Liver (tissue), 9 donors: ENCODE data around the gene NFATC2. TPM values are rescaled to one million over a fixed set of nuclear protein-coding genes. Genes with fewer than 3 reads are reported as not detected.

Experiments
- DNase-seq: peaks from one replicate; pipeline ENCODE4 v3.0.0-alpha.2; 2017; ENCODE audit warnings: low spot score
- H3K27ac ChIP-seq, 2 donors: one replicate each; pipeline ENCODE4 v1.7.0; 2013; ENCODE audit warnings: inconsistent platforms in 2 of 2, low read length in 2 of 2, control low read depth in 1 of 2, low read depth in 1 of 2, mild to moderate bottlenecking in 1 of 2
- H3K27me3 ChIP-seq, 4 donors: one replicate each; pipeline versions ENCODE4 v1.6.1 to v1.7.0; 2013; ENCODE audit warnings: low read length in 3 of 4, inconsistent platforms in 1 of 4, mild to moderate bottlenecking in 1 of 4, moderate library complexity in 1 of 4; ENCODE audit not compliant: control insufficient read depth in 4 of 4, insufficient read depth in 4 of 4
- H3K36me3 ChIP-seq, 4 donors: one replicate each; pipeline versions ENCODE4 v1.6.1 to v1.7.0; 2013; ENCODE audit warnings: low read length in 3 of 4, mild to moderate bottlenecking in 3 of 4, low read depth in 1 of 4, moderate library complexity in 1 of 4; ENCODE audit not compliant: control insufficient read depth in 4 of 4, insufficient read depth in 3 of 4
- H3K4me1 ChIP-seq, 4 donors: one replicate each; pipeline versions ENCODE4 v1.6.1 to v1.7.0; 2013; ENCODE audit warnings: low read length in 3 of 4, mild to moderate bottlenecking in 3 of 4, moderate library complexity in 1 of 4; ENCODE audit not compliant: control insufficient read depth in 4 of 4, insufficient read depth in 4 of 4
- H3K4me3 ChIP-seq, 3 donors: one replicate each; pipeline versions ENCODE4 v1.6.1 to v1.7.0; 2013; ENCODE audit warnings: low read length in 3 of 3, control low read depth in 1 of 3, low read depth in 1 of 3, mild to moderate bottlenecking in 1 of 3
- H3K9ac ChIP-seq, 2 donors: one replicate each; pipeline ENCODE4 v1.7.0; 2013; ENCODE audit warnings: low read length in 2 of 2, mild to moderate bottlenecking in 2 of 2, moderate library complexity in 2 of 2, control low read depth in 1 of 2, low read depth in 1 of 2
- H3K9me3 ChIP-seq, 4 donors: one replicate each; pipeline versions ENCODE4 v1.6.1 to v1.7.0; 2013; ENCODE audit warnings: low read length in 3 of 4; ENCODE audit not compliant: control insufficient read depth in 4 of 4
- EGR1 ChIP-seq, 2 donors: IDR thresholded peaks; 2 replicates each; pipeline ENCODE4 v1.6.1; 2016 to 2018; ENCODE audit warnings: antibody characterized with exemption in 2 of 2, low read depth in 2 of 2
- FOXA1 ChIP-seq: IDR thresholded peaks from 2 replicates; pipeline ENCODE4 v1.6.1; 2016; ENCODE audit warnings: antibody characterized with exemption
- FOXA2 ChIP-seq: IDR thresholded peaks from 2 replicates; pipeline ENCODE4 v1.6.1; 2016; ENCODE audit warnings: antibody characterized with exemption
- GABPA ChIP-seq, 2 donors: IDR thresholded peaks in 1 of 2; conservative IDR thresholded peaks in 1 of 2; 2 replicates each; pipeline ENCODE4 v1.6.1; 2016; ENCODE audit warnings: antibody characterized with exemption in 2 of 2, mild to moderate bottlenecking in 1 of 2, moderate library complexity in 1 of 2
- HNF4A ChIP-seq, 2 donors: conservative IDR thresholded peaks; 2 replicates each; pipeline ENCODE4 v1.6.1; 2016; ENCODE audit warnings: antibody characterized with exemption in 2 of 2, mild to moderate bottlenecking in 2 of 2
- HNF4G ChIP-seq: IDR thresholded peaks from 2 replicates; pipeline ENCODE4 v1.6.1; 2016; ENCODE audit warnings: antibody characterized with exemption
- JUND ChIP-seq, 2 donors: IDR thresholded peaks; 2 replicates each; pipeline ENCODE4 v1.6.1; 2016; ENCODE audit warnings: antibody characterized with exemption in 2 of 2
- RAD21 ChIP-seq, 2 donors: IDR thresholded peaks; 2 replicates each; pipeline ENCODE4 v1.6.1; 2016; ENCODE audit warnings: antibody characterized with exemption in 2 of 2, mild to moderate bottlenecking in 2 of 2
- RXRA ChIP-seq, 2 donors: IDR thresholded peaks; 2 replicates each; pipeline ENCODE4 v1.6.1; 2017 to 2018; ENCODE audit warnings: antibody characterized with exemption in 2 of 2, mild to moderate bottlenecking in 1 of 2
- SP1 ChIP-seq: IDR thresholded peaks from 2 replicates; pipeline ENCODE4 v1.6.1; 2018; ENCODE audit warnings: antibody characterized with exemption, mild to moderate bottlenecking
- TAF1 ChIP-seq: conservative IDR thresholded peaks from 2 replicates; pipeline ENCODE4 v1.6.1; 2016; ENCODE audit warnings: antibody characterized with exemption, mild to moderate bottlenecking
- WGBS: extraction: QIAGEN DNeasy Blood & Tissue Kit; methylation state at CpG from one replicate; pipeline ENCODE4 v1.1.7; 2013; 5-methylcytosine and 5-hydroxymethylcytosine counted together
- polyA plus RNA-seq, 2 donors: library from polyadenylated mRNA; stranded (reverse) in 1 of 2; unstranded in 1 of 2; fragments of 200-250 nt in 1 of 2; fragments of >200 nt in 1 of 2; fragmentation: Nextera tagmentation in 1 of 2; extraction: Ambion mirVana in 1 of 2; gene quantifications; one replicate each; pipeline versions ENCODE4 v1.2.1 to v1.2.3, GENCODE V29; 2013 to 2015
- total RNA-seq, 2 donors: library from RNA; depleted of rRNA; stranded (reverse); fragments of >200 nt; gene quantifications; one replicate each; pipeline ENCODE4 v1.2.3, GENCODE V29; 2014
- TF ChIP-seq, protein P1 (sequence below): IDR thresholded peaks from 2 replicates; pipeline ENCODE4 v1.6.1; 2016; ENCODE audit warnings: antibody characterized with exemption
- TF ChIP-seq, protein P2 (sequence below): fragments of 150-350 bp; IDR thresholded peaks from 2 replicates; pipeline ENCODE4 v1.5.1; 2017; ENCODE audit warnings: improper control_type of control experiment, low read depth, low read length; ENCODE audit not compliant: missing input control
- donor health status: healthy.
- donor health status: healthy.
- donor health status: healthy.
- donor health status: healthy.
- donor health status: healthy.

NFATC2 gene
- total and polyA plus RNA-seq, 4 donors = 1.2 to 6.7 (median 2.6) TPM

DNA sequence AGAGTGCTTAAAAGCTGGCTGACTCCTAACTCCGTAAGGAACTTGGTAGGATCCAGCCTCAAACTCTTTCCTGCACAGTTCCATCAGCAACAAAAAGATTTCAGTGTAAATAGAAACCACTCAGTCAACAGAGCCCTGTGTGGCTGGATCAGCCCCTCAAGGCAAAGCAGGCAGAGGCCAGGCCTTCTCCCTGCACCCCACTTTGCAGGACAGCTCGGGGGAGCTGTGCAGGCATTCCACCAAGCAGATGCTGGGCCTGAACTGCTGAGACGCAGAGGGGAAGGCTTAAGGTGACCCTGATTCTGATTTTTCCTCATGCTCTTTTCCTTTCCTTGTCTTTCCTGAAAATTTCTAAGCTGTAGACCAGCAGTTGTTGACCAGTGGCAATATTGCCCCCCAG, 91.5 kb downstream of the NFATC2 start:
- no peaks in the 10 kb centered on the region for H3K9me3 ChIP-seq
- H3K27me3 ChIP-seq = no peaks in the 10 kb centered on the region
- H3K27ac ChIP-seq = no peak overlapping the region
- peaks cover 1 to 12% (median 5%) of the 10 kb centered on the region in 4 donors for H3K36me3 ChIP-seq
- no peak overlapping the region for H3K9ac ChIP-seq
- no peak overlapping the region for H3K4me3 ChIP-seq
- H3K4me1 ChIP-seq = peaks cover 7 to 17% (median 16%) of the 10 kb centered on the region in 4 donors
- DNase-seq = no peak
- TF ChIP-seq HNF4G = no peak
- no peak for TF ChIP-seq HNF4A (conservative IDR thresholded peaks at IDR 0.05)
- no peak for TF ChIP-seq RAD21 (IDR thresholded peaks at IDR 0.05)
- WGBS = 90% methylated on average over 3 of the region's 3 CpGs

DNA sequence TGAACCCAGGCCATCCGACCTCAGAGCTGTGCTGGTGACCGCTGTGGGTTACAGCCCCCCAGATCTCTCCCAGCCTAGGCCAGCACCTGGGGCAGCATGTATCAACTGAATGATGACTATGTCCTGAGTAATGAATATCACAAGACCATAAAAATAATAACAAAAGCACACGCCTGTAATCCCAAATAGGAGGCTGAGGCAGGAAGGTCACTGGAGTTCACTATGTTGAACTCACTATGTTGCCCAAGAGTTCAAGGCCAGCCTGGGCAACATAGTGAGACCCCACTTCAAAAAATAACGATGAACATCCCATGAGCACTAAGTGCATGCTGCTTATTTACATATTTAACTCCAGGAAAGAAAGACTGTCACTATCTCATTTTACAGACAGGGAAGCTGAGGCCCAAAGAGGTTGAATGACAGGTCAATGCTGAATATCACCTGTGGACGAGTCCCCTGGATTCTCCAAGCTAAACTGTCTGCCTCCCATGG, 92.3 kb downstream of the NFATC2 start:
- H3K36me3 ChIP-seq = peaks cover 1 to 12% (median 5%) of the 10 kb centered on the region in 4 donors
- H3K9ac ChIP-seq = no peak overlapping the region
- 90% methylated on average over 5 of the region's 5 CpGs for WGBS
- H3K27me3 ChIP-seq = no peaks in the 10 kb centered on the region
- H3K9me3 ChIP-seq = no peaks in the 10 kb centered on the region
- DNase-seq = no peak
- TF ChIP-seq EGR1 (IDR thresholded peaks at IDR 0.05; ENCODE audit: low read depth in 2 of 2) (no peak), RXRA (IDR thresholded peaks at IDR 0.05) (no peak), FOXA1 (no peak)
- H3K27ac ChIP-seq = no peak overlapping the region
- peaks cover 7 to 17% (median 16%) of the 10 kb centered on the region in 4 donors for H3K4me1 ChIP-seq
- no peak overlapping the region for H3K4me3 ChIP-seq

DNA sequence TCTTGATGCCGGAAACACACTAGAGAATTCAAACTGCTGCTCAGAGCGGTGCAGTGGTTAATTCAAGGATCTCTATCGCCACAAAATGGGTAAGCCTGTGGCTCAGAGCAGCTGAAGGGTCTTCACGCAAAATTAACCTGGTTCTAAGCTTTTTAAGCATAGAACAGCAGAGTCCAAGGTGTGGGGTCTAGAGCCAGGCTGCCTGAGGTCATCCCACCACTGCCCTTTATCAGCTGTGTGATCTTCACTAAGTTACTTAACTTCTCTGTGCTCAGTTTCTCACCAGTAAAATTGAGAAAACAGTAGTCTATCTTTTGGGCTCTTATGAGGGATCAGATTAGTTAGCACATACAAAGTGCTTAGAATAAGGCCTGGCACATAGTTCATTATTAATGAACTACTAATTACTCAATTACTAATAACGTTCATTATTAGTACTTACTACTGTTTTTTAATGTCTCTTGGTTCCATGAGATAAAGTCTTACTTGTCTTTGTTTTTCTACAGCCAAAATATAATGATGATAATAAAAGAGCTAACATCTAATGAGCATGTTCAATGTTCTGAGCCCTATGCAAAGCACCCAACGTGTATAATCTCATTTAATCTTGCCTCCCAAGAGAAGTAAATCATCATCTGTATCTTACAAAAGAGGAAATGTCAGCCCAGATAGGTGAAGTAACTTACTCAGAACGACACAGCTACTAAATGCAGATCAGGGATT, 92.9 kb downstream of the NFATC2 start:
- TF ChIP-seq FOXA1 = no peak
- TF ChIP-seq, protein P1, sequence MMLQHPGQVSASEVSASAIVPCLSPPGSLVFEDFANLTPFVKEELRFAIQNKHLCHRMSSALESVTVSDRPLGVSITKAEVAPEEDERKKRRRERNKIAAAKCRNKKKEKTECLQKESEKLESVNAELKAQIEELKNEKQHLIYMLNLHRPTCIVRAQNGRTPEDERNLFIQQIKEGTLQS = no peak
- TF ChIP-seq, protein P2, sequence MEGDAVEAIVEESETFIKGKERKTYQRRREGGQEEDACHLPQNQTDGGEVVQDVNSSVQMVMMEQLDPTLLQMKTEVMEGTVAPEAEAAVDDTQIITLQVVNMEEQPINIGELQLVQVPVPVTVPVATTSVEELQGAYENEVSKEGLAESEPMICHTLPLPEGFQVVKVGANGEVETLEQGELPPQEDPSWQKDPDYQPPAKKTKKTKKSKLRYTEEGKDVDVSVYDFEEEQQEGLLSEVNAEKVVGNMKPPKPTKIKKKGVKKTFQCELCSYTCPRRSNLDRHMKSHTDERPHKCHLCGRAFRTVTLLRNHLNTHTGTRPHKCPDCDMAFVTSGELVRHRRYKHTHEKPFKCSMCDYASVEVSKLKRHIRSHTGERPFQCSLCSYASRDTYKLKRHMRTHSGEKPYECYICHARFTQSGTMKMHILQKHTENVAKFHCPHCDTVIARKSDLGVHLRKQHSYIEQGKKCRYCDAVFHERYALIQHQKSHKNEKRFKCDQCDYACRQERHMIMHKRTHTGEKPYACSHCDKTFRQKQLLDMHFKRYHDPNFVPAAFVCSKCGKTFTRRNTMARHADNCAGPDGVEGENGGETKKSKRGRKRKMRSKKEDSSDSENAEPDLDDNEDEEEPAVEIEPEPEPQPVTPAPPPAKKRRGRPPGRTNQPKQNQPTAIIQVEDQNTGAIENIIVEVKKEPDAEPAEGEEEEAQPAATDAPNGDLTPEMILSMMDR = no peak
- TF ChIP-seq GABPA (IDR thresholded peaks at IDR 0.05 in 1 of 2, conservative IDR thresholded peaks at IDR 0.05 in 1 of 2) = no peak
- TF ChIP-seq HNF4A (conservative IDR thresholded peaks at IDR 0.05) = no peak
- no peak for TF ChIP-seq SP1
- TF ChIP-seq RAD21 (IDR thresholded peaks at IDR 0.05) = no peak
- no peak for TF ChIP-seq FOXA2
- TF ChIP-seq JUND (IDR thresholded peaks at IDR 0.05) = no peak
- TF ChIP-seq TAF1 = no peak
- 93% methylated on average over 7 of the region's 7 CpGs for WGBS
- Histone ChIP-seq H3K36me3 (peaks cover 1 to 12% (median 5%) of the 10 kb centered on the region in 4 donors), H3K4me3 (no peak overlapping the region), H3K9ac (no peak overlapping the region), H3K27me3 (no peaks in the 10 kb centered on the region), H3K4me1 (peaks cover 7 to 17% (median 16%) of the 10 kb centered on the region in 4 donors), H3K27ac (no peak overlapping the region), H3K9me3 (no peaks in the 10 kb centered on the region)
- DNase-seq = no peak
